ENCODE data around the gene CD1D. TPM values are rescaled to one million over a fixed set of nuclear protein-coding genes. Genes with fewer than 3 reads are reported as not detected.
"Not testable (repeated sequence)": the region's sequence is repeated elsewhere in the genome, so short reads cannot be mapped to it uniquely, and the experiment has no call there.

CD1D gene
- total RNA-seq, 1 experiment from 2014 or later, result 0.64 TPM

DNA sequence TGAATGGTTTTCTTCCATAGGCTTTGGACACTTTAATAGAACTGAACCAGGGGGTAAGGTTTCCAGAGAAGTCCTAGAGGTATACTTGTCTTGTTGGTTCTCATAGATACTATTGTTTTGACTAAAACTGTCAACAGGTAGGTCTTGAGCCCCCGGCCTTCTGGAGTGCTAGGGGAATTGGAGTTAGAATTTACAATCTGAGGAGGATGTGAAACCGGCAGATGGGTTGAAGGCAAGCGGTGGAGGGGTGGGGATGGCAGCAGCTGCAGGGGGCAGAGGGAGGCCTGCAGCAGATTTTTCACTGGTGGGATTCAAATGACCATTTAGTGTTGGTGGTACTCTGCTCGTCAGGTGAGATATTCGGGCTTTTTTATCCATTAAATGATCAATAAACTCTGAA is 4.3 kb upstream of the CD1D start:
- no peak for DNase-seq (ENCODE audit: low spot score)

DNA sequence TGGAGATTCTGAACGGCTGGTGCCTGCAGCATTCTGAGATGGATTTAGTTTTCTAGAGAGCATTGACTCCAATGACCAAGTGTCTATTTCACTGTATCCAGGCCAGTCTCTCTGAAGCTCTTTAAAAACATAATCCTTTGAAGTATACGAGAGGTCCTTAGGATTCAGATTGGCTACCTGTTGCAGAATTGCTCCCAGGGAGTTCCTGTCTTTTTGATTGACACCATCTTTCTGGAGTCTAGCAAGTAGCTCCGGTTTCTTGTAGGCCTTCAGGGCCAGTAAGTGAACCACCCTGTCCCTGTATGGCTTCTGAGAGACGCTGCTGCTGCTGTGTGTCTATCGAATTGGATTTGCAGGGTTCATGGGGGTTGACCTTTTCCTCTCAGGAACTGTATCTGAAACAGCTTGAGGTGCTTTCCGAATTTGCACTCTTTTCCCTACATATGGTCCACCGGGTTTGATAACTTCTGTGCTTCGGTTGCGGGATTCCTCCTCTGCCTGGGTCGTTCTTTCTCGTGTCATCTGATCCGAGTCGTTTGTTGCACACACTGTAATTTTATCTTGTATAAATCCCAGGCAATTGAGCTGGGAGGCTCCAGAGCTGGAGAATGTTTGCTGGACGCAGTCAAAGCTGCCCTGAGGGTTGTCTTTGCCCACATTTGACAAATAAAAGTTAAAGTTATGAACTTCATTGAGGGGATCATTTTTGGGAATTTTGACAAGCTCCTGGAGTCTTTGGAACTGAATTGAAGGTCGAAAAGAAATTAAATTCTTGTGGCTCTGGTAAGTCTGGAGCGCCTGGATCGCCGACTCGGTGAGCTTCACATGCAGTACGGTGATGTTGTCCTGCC is 3.6 kb upstream of the CD1D start:
- DNase-seq (ENCODE audit: low spot score), result not testable (repeated sequence)

DNA sequence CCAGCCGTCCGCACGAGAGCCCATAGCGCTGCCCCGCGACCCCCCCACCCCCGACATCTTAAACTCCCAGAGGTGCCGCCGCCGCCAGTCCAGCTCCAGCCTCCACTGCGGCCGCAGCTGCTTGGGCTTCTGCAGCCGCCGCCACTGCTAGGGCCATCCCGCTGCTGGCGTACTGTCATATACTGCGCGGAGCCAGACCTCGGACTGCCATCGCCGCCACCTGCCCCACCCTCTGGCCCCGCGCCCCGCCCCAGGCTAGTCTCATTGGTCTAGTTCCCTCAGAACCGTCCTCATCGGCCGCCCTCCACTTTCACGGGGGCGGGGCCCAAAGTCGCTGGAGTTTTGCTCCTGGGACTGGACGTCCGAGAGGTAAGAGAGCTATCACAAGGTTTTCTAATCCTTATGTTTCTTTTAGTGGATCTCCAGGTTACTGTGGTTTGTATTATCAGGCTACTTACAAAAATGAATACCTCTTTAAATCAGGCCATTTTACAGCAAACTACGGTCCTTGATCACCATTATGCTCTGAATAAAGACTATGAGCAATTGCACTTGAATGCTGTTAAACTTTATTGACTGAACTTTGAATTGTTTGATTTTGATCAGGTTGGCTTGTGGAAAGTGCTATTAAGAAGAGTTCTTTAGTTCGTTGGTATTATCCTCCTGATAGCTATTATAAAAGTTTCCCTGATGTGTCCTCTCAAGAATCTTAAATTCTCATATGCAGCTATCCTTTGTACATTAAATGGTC is 2.8 kb upstream of the CD1D start:
- DNase-seq (ENCODE audit: low spot score), result peak; percentile 77

- DNase-seq (ENCODE audit: low spot score), result no peak
These were observed 1.2 kb upstream of the CD1D start for GRCh38 chr1:158179301-158180041.

DNA sequence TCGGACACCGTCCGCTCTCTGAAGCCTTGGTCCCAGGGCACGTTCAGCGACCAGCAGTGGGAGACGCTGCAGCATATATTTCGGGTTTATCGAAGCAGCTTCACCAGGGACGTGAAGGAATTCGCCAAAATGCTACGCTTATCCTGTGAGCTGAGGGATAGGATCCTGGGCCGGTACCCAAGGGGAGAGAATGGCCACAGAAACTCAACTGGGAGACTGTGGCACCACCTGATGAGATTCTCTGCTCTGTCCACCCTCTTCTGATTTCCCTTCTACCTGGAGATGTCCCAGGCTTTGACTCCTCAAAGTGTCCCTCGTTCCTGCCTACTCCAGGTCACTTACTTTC is 855 bp downstream of the CD1D start:
- no peak for DNase-seq (ENCODE audit: low spot score)

DNA sequence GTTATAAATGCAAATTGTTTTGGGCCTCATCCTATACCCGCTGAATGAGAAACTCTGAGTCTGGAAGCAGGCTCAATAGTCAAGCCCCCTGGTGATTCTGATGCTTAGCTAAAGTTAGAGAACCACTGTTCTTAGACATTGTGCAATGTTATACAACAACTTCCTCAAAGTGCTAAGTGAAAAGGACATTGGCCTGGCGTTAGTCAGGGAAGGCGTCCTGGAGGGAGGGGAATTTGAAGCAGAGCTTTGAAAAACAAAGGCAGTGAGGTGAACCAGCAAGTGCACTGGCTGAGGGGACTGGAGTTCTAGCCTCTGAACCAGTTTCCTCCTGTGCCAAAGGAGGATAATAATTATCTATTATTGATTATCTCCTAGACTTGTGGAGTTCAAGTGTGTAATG is 5.1 kb downstream of the CD1D start:
- DNase-seq (ENCODE audit: low spot score), result no peak

DNA sequence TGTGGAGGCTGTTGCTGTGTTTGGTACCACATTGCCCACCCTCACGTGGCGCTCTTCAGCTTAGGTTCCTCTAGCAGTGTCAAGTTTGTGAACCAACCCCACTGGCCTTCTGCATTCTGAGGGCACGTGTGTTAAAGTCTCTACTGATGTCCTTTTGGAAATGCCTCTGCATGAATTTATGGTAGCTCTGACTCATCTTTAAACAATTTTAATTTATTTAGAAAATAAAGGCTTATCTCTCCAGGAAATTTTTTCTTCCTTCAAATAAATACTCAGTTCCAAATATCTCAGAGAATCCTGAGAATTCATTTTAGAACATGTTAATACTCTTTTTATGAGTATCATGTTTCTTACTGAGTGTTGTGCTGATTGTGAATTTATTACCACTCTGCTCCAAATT is 5.5 kb downstream of the CD1D start:
- no peak for DNase-seq (ENCODE audit: low spot score)

- DNase-seq (ENCODE audit: low spot score), result no peak
These were observed 7.9 kb downstream of the CD1D start for GRCh38 chr1:158188611-158189010.

DNA sequence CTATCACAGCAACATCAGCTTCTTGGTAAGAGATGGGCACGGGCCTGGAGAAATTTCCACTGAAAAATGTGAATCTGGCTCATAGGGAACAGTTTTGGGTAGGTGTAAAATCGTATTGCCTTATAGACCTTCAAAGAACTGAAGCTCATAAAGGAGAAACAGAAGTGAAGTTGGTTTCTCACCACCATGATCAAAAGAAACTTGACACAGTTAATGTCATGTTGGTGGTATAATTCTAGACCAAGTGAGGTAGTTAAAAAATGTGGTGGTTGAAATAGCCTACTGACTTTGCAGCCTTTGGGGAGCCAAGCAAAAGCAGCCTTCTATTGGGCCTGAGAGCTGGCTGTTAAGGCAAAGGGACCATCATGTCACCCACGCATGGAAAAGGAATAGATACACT is 8.9 kb downstream of the CD1D start:
- DNase-seq (ENCODE audit: low spot score), result no peak

DNA sequence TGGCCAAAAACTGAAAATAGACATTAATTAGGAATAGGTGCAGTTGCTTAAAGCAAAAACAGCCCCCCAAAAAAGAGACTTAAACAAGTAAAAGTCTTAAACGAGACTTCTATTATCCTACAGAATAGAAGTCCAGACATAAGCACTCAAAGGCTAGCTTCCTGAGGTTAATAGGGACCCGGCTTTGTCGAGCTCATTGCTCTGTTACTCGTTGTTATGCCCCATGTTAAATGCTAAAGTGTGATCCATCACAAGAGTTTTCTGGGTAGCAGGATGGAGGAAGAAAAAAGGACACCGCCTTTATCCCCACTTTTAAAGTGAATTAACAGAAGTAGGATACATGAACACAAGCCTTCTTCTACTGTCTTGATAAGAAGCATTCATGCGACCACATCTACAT is 10.6 kb downstream of the CD1D start:
- no peak for DNase-seq (ENCODE audit: low spot score)

DNA sequence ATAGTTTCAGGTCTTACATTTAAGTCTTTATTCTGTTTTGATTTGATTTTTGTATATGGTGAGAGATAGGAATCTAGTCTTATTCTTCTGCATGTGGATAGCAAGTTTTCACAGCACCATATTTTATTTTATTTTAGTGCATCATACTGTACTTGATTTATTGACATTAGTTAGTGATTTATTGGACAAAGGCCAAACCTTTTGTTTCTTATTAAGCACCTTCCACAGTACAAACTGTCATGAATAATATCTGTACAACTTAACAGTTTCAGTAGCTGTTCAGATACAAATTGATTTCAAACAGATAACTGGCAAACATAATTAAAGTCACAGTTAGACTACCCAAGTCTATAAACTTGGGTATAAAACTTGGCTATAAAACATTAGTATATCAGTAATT is 15.8 kb downstream of the CD1D start:
- no peak for DNase-seq (ENCODE audit: low spot score)

GRCh38 chr1:158199849-158200248 is 19.2 kb downstream of the CD1D start:
- peak; percentile 57 for DNase-seq (ENCODE audit: low spot score)

GRCh38 chr1:158200527-158200926 is 19.8 kb downstream of the CD1D start:
- DNase-seq (ENCODE audit: low spot score), result no peak

- DNase-seq (ENCODE audit: low spot score), result peak; percentile 69
These were observed 23.2 kb downstream of the CD1D start for GRCh38 chr1:158203693-158204457.

- DNase-seq (ENCODE audit: low spot score), result no peak
These were observed 23.7 kb downstream of the CD1D start for GRCh38 chr1:158204458-158204827.

GRCh38 chr1:158208586-158209116 is 28.0 kb downstream of the CD1D start:
- no peak for DNase-seq (ENCODE audit: low spot score)

DNA sequence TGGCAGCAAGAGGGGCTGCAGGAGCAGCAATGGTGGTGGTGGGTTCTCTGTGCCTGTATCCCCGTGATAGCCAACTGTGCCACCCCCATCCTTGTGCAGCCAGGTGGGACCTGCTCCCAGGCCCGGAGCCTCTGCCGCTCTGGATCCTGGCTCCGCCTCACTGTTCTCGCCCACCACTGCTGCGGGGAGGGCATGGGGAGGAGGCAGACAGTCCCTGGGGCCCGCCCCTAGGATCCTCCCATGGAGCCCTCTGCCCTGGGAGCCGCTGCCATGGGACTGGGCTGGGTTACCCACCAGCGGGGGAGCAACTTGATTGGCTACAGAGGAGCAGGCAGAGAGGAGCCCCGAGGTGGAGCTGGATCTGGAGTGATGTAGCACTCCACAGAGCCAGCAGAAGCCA is 31.6 kb downstream of the CD1D start:
- no peak for DNase-seq (ENCODE audit: low spot score)

DNA sequence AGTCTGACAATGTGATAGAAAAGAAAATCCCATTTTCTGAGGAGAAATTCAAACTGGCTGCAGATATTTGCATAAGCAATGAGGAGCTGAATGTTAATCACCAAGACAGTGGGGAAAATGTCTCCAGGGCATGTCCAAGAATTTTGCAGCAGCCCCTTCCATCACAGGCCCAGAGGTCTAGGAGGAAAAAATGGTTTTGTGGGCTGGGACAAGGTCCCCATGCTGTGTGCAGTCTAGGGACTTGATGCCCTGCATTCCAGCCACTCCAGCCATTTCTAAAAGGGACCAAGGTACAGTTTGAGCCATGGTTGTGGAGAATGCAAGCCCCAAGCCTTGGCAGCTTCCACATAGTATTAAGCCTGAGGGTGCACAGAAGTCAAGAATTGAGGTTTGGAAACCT is 42.8 kb downstream of the CD1D start:
- not testable (repeated sequence) for DNase-seq (ENCODE audit: low spot score)

DNA sequence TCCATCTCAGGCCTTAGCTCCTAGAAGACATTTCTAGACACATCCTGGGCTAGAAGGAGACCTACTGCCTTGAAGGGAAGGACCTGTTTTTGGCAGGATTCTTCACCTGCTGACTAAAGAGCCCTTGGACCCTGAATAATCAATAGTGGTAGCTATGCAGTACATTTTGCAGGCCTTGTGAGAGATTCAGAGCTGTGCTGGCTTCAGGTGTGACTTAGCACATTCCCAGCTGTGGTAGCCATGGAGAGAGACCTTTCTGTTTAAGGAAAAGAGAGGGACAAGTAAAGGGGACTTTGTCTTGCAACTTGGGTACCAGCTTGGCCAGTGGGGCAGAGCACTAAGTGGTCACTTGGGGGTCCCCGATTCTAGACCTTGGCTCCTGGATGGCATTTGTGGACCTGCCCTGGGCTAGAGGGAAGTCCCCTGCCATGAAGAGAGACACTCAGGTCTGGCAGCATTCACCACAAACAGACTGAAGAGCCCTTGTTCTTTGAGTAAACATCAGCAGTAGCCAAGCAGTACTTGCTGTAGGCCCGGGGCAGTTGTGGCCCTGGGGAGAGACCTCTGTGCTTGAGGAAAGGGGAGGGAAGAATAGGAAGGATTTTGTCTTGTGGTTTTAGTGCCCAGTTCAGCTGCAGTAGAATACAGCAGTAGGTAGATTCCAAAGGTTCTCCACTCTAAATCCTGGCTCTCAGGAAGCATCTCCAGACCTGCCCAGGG is 47.4 kb downstream of the CD1D start:
- DNase-seq (ENCODE audit: low spot score), result no peak
